DOHH2 (cell line): ENCODE data around the gene SMIM21.

Experiments used
- EZH2phosphoT487 ChIP-seq: fragments of 200-600 bp; sonication (generic); IDR thresholded peaks from 2 replicates; pipeline ENCODE4 v1.6.1; 2017; ENCODE audit warnings: borderline replicate concordance, mild to moderate bottlenecking, antibody characterized with exemption, low read length, moderate library complexity, mixed read lengths
- TF ChIP-seq, protein P1 (sequence below): fragments of 200-600 bp; sonication (generic); IDR thresholded peaks from one replicate; pipeline ENCODE4 v1.5.1; 2014; ENCODE audit warnings: antibody characterized with exemption, mild to moderate bottlenecking, low read depth, low read length; ENCODE audit not compliant: poor library complexity, severe bottlenecking

DNA sequence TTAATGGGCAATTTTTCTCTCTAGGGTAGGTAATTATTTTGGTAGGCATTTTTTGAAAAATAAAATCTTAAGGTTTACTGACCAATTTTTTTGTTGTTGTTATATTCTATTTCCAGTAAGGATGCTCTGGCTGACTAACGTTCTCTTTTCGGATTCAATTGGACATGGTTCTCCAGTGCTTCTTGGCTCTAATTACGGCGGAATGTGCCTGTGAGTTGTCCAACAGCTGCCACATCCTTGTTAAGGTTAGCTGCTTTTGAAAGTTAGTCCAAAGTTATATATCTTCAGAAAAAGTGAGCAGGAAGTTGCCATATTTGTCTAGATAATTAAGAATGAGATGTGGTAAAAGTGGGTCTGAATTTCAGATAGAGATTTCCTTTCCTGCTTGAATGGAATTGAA lies 45.8 kb upstream of the SMIM21 start:
- TF ChIP-seq, protein P1, sequence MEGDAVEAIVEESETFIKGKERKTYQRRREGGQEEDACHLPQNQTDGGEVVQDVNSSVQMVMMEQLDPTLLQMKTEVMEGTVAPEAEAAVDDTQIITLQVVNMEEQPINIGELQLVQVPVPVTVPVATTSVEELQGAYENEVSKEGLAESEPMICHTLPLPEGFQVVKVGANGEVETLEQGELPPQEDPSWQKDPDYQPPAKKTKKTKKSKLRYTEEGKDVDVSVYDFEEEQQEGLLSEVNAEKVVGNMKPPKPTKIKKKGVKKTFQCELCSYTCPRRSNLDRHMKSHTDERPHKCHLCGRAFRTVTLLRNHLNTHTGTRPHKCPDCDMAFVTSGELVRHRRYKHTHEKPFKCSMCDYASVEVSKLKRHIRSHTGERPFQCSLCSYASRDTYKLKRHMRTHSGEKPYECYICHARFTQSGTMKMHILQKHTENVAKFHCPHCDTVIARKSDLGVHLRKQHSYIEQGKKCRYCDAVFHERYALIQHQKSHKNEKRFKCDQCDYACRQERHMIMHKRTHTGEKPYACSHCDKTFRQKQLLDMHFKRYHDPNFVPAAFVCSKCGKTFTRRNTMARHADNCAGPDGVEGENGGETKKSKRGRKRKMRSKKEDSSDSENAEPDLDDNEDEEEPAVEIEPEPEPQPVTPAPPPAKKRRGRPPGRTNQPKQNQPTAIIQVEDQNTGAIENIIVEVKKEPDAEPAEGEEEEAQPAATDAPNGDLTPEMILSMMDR, result no peak
- no peak for TF ChIP-seq EZH2phosphoT487
